ENCODE results near the gene BPGM.

The BPGM gene

GRCh38 chr7:134706468-134706867 is 59.8 kb downstream of the BPGM start:
- Histone ChIP-seq H4K20me1 (ENCODE audit: control insufficient read depth, insufficient read depth, low read depth, low read length) (no peaks in the 10 kb centered on the region), H3K27me3 (ENCODE audit: control insufficient read depth, low read length) (peaks cover 8% of the 10 kb centered on the region; the same call in 1 of the 2 replicates), H3F3A (ENCODE audit: control insufficient read depth, insufficient read depth) (no peaks in the 10 kb centered on the region), H3K4me1 (ENCODE audit: control insufficient read depth, low read length) (peaks cover 4% of the 10 kb centered on the region; the same call in 1 of the 2 replicates), H3K9me2 (replicated peaks; ENCODE audit: control insufficient read depth, low read length) (no peaks in the 10 kb centered on the region), H3K4me3 (ENCODE audit: low read length) (no peak overlapping the region), H3K4me2 (ENCODE audit: low read length) (no peak overlapping the region), H3K9me3 (ENCODE audit: control insufficient read depth, insufficient read depth, low read length) (no peaks in the 10 kb centered on the region), H3K36me3 (ENCODE audit: control insufficient read depth, low read length) (no peaks in the 10 kb centered on the region), H3K27ac (ENCODE audit: low read depth, low read length) (no peak overlapping the region), H3K79me2 (ENCODE audit: control insufficient read depth, low read length) (no peaks in the 10 kb centered on the region)
- TF ChIP-seq EZH2phosphoT487 (IDR thresholded peaks at IDR 0.05; ENCODE audit: borderline replicate concordance, low read length), result no peak
- TF ChIP-seq CTCF (IDR thresholded peaks at IDR 0.05; ENCODE audit: low read depth, low read length, poor library complexity, severe bottlenecking), result no peak

GRCh38 chr7:134707663-134708378 is 61.2 kb downstream of the BPGM start:
- Histone ChIP-seq H3F3A (ENCODE audit: control insufficient read depth, insufficient read depth) (no peaks in the 10 kb centered on the region), H4K20me1 (ENCODE audit: control insufficient read depth, insufficient read depth, low read depth, low read length) (no peaks in the 10 kb centered on the region), H3K79me2 (ENCODE audit: control insufficient read depth, low read length) (no peaks in the 10 kb centered on the region), H3K9me2 (replicated peaks; ENCODE audit: control insufficient read depth, low read length) (no peaks in the 10 kb centered on the region), H3K4me1 (ENCODE audit: control insufficient read depth, low read length) (peaks cover 4% of the 10 kb centered on the region; the same call in 1 of the 2 replicates), H3K4me2 (ENCODE audit: low read length) (no peak overlapping the region), H3K27ac (ENCODE audit: low read depth, low read length) (no peak overlapping the region), H3K4me3 (ENCODE audit: low read length) (no peak overlapping the region), H3K36me3 (ENCODE audit: control insufficient read depth, low read length) (no peaks in the 10 kb centered on the region), H3K27me3 (ENCODE audit: control insufficient read depth, low read length) (0 out of 2 replicates have a peak, but pooled peaks cover 13% of the 10 kb centered on the region), H3K9me3 (ENCODE audit: control insufficient read depth, insufficient read depth, low read length) (no peaks in the 10 kb centered on the region)
- TF ChIP-seq CTCF (IDR thresholded peaks at IDR 0.05; ENCODE audit: low read depth, low read length, poor library complexity, severe bottlenecking) (no peak), EZH2phosphoT487 (IDR thresholded peaks at IDR 0.05; ENCODE audit: borderline replicate concordance, low read length) (no peak)

- H3K79me2 ChIP-seq (ENCODE audit: control insufficient read depth, low read length), result no peaks in the 10 kb centered on the region
- H3K4me2 ChIP-seq (ENCODE audit: low read length), result no peak overlapping the region
- no peak overlapping the region for H3K27ac ChIP-seq (ENCODE audit: low read depth, low read length)
- TF ChIP-seq EZH2phosphoT487 (IDR thresholded peaks at IDR 0.05; ENCODE audit: borderline replicate concordance, low read length), result no peak
- TF ChIP-seq CTCF (IDR thresholded peaks at IDR 0.05; ENCODE audit: low read depth, low read length, poor library complexity, severe bottlenecking), result no peak
- H3K4me3 ChIP-seq (ENCODE audit: low read length), result no peak overlapping the region
- H3K36me3 ChIP-seq (ENCODE audit: control insufficient read depth, low read length), result no peaks in the 10 kb centered on the region
- H3F3A ChIP-seq (ENCODE audit: control insufficient read depth, insufficient read depth), result no peaks in the 10 kb centered on the region
- H4K20me1 ChIP-seq (ENCODE audit: control insufficient read depth, insufficient read depth, low read depth, low read length), result no peaks in the 10 kb centered on the region
- H3K9me3 ChIP-seq (ENCODE audit: control insufficient read depth, insufficient read depth, low read length), result no peaks in the 10 kb centered on the region
- H3K9me2 ChIP-seq (replicated peaks; ENCODE audit: control insufficient read depth, low read length), result no peaks in the 10 kb centered on the region
- H3K27me3 ChIP-seq (ENCODE audit: control insufficient read depth, low read length), result 0 out of 2 replicates have a peak, but pooled peaks cover 8% of the 10 kb centered on the region
- peaks cover 4% of the 10 kb centered on the region; the same call in 1 of the 2 replicates for H3K4me1 ChIP-seq (ENCODE audit: control insufficient read depth, low read length)
These were observed 62.0 kb downstream of the BPGM start for GRCh38 chr7:134708692-134709091.
